ENCODE measurements around the gene PLCB4. TPM values are rescaled to one million over a fixed set of nuclear protein-coding genes. Genes with fewer than 3 reads are reported as not detected.

The PLCB4 gene
- total and polyA plus RNA-seq, 2 donors (not counting 1 experiment from before 2014, with no cell fraction given) = 7.3 to 13.7 TPM

GRCh38 chr20:9028419-9028818 lies 40.5 kb upstream of the PLCB4 start:
- Histone ChIP-seq H3K4me2 (ENCODE audit: extremely low read depth, insufficient read depth, low read length) (no peak overlapping the region), H3K36me3 (ENCODE audit: control insufficient read depth, insufficient read depth, low read length) (no peaks in the 10 kb centered on the region), H3K79me2 (ENCODE audit: control insufficient read depth, insufficient read depth, low read length) (no peaks in the 10 kb centered on the region), H2AFZ (ENCODE audit: low read length) (no peak overlapping the region), H3K27ac (ENCODE audit: insufficient read depth, low read length) (no peak overlapping the region), H4K20me1 (ENCODE audit: control insufficient read depth, extremely low read depth, insufficient read depth, low read length) (no peaks in the 10 kb centered on the region), H3K9ac (ENCODE audit: insufficient read depth, low read length) (no peak overlapping the region), H3K4me1 (ENCODE audit: control insufficient read depth, extremely low read depth, insufficient read depth, low read length) (peaks cover 12% of the 10 kb centered on the region), H3K4me3 (replicated peaks in 1 of 4; ENCODE audit: control extremely low read depth in 1 of 4, insufficient read depth in 1 of 4, low read depth in 3 of 4, low read length in 4 of 4) (no peak overlapping the region), H3K9me3 (ENCODE audit: control insufficient read depth, insufficient read depth, low read depth, low read length) (no peaks in the 10 kb centered on the region), H3K27me3 (ENCODE audit: control insufficient read depth, insufficient read depth, low read length) (no peaks in the 10 kb centered on the region)
- no peak for TF ChIP-seq CTCF (conservative IDR thresholded peaks at IDR 0.05 in 1 of 2, IDR thresholded peaks at IDR 0.05 in 1 of 2; ENCODE audit: low read depth in 1 of 2, low read length in 2 of 2)
- no peak for TF ChIP-seq EZH2 (IDR thresholded peaks at IDR 0.05; ENCODE audit: low read length, missing control alignments)
- peak in 1 of 2 donors; percentile 60 for DNase-seq (ENCODE audit: low read depth in 2 of 2)

GRCh38 chr20:9031991-9032390 lies 36.9 kb upstream of the PLCB4 start:
- H3K4me1 ChIP-seq (ENCODE audit: control insufficient read depth, extremely low read depth, insufficient read depth, low read length) = peaks cover 12% of the 10 kb centered on the region
- peak overlapping the region; percentile 60 for H3K4me2 ChIP-seq (ENCODE audit: extremely low read depth, insufficient read depth, low read length)

GRCh38 chr20:9032758-9033157 lies 36.1 kb upstream of the PLCB4 start:
- Histone ChIP-seq H3K27ac (ENCODE audit: insufficient read depth, low read length) (peak overlapping the region; percentile 75), H3K27me3 (ENCODE audit: control insufficient read depth, insufficient read depth, low read length) (no peaks in the 10 kb centered on the region), H3K79me2 (ENCODE audit: control insufficient read depth, insufficient read depth, low read length) (no peaks in the 10 kb centered on the region), H4K20me1 (ENCODE audit: control insufficient read depth, extremely low read depth, insufficient read depth, low read length) (no peaks in the 10 kb centered on the region), H3K36me3 (ENCODE audit: control insufficient read depth, insufficient read depth, low read length) (no peaks in the 10 kb centered on the region), H3K4me3 (replicated peaks in 1 of 4; ENCODE audit: control extremely low read depth in 1 of 4, insufficient read depth in 1 of 4, low read depth in 3 of 4, low read length in 4 of 4) (no peak overlapping the region), H3K9me3 (ENCODE audit: control insufficient read depth, insufficient read depth, low read depth, low read length) (no peaks in the 10 kb centered on the region), H3K4me2 (ENCODE audit: extremely low read depth, insufficient read depth, low read length) (no peak overlapping the region), H3K4me1 (ENCODE audit: control insufficient read depth, extremely low read depth, insufficient read depth, low read length) (peaks cover 12% of the 10 kb centered on the region), H3K9ac (ENCODE audit: insufficient read depth, low read length) (no peak overlapping the region), H2AFZ (ENCODE audit: low read length) (no peak overlapping the region)
- DNase-seq (ENCODE audit: low read depth in 2 of 2) = peak in 1 of 2 donors; percentile 49
- no peak for TF ChIP-seq CTCF (conservative IDR thresholded peaks at IDR 0.05 in 1 of 2, IDR thresholded peaks at IDR 0.05 in 1 of 2; ENCODE audit: low read depth in 1 of 2, low read length in 2 of 2)
- TF ChIP-seq EZH2 (IDR thresholded peaks at IDR 0.05; ENCODE audit: low read length, missing control alignments) = no peak

More at GRCh38 chr20:9031991-9032390, 36.9 kb upstream of the PLCB4 start:
- TF ChIP-seq EZH2 (IDR thresholded peaks at IDR 0.05; ENCODE audit: low read length, missing control alignments) = no peak
- TF ChIP-seq CTCF (conservative IDR thresholded peaks at IDR 0.05 in 1 of 2, IDR thresholded peaks at IDR 0.05 in 1 of 2; ENCODE audit: low read depth in 1 of 2, low read length in 2 of 2) = no peak
- Histone ChIP-seq H3K79me2 (ENCODE audit: control insufficient read depth, insufficient read depth, low read length) (no peaks in the 10 kb centered on the region), H4K20me1 (ENCODE audit: control insufficient read depth, extremely low read depth, insufficient read depth, low read length) (no peaks in the 10 kb centered on the region), H3K36me3 (ENCODE audit: control insufficient read depth, insufficient read depth, low read length) (no peaks in the 10 kb centered on the region), H3K27ac (ENCODE audit: insufficient read depth, low read length) (peak overlapping the region; percentile 75), H3K4me3 (replicated peaks in 1 of 4; ENCODE audit: control extremely low read depth in 1 of 4, insufficient read depth in 1 of 4, low read depth in 3 of 4, low read length in 4 of 4) (no peak overlapping the region), H3K9me3 (ENCODE audit: control insufficient read depth, insufficient read depth, low read depth, low read length) (no peaks in the 10 kb centered on the region), H2AFZ (ENCODE audit: low read length) (peak overlapping the region; percentile 71), H3K27me3 (ENCODE audit: control insufficient read depth, insufficient read depth, low read length) (no peaks in the 10 kb centered on the region), H3K9ac (ENCODE audit: insufficient read depth, low read length) (peak overlapping the region; percentile 41)
- DNase-seq (ENCODE audit: low read depth in 2 of 2) = peak in 1 of 2 donors; percentile 59

Measured in fibroblast of lung (primary cell).